Activated T-cell treated with anti-CD3 and anti-CD28 coated beads, Interleukin-2, amount 50 U/mL, for 72 hours (primary cell): ENCODE measurements around the gene CACNB3. TPM values are rescaled to one million over a fixed set of nuclear protein-coding genes. Genes with fewer than 3 reads are reported as not detected.

ENCODE experiments used
- ATAC-seq, 2 donors: fragments of 150-1000 bp; cut with Tn5 transposase; replicated peaks in 1 of 2; 2 replicates each; pipeline ENCODE4 v1.10.0; 2021; ENCODE audit warnings: moderate library complexity in 2 of 2, mild to moderate bottlenecking in 1 of 2
- DNase-seq, 2 donors: peaks; one replicate each; pipeline ENCODE4 v3.0.0; 2021 to 2022; ENCODE audit warnings: mixed read lengths in 1 of 2
- H3K27ac Mint-ChIP-seq: one replicate; pipeline ENCODE4 v1.8.0; 2022; ENCODE audit warnings: mild to moderate bottlenecking, moderate library complexity, mixed read lengths
- H3K27me3 Mint-ChIP-seq: one replicate; pipeline ENCODE4 v1.8.0; 2022; ENCODE audit warnings: low read depth, mixed read lengths
- H3K36me3 Mint-ChIP-seq, 2 donors: one replicate each; pipeline ENCODE4 v1.8.0; 2022; ENCODE audit warnings: mixed read lengths in 2 of 2, mild to moderate bottlenecking in 1 of 2; ENCODE audit not compliant: insufficient read depth in 2 of 2
- H3K4me1 Mint-ChIP-seq: one replicate; pipeline ENCODE4 v1.8.0; 2022; ENCODE audit warnings: low read depth, mixed read lengths
- H3K4me3 Mint-ChIP-seq, 2 donors: one replicate each; pipeline ENCODE4 v1.8.0; 2022; ENCODE audit warnings: mild to moderate bottlenecking in 2 of 2, mixed read lengths in 2 of 2, moderate library complexity in 2 of 2
- H3K9me3 Mint-ChIP-seq, 2 donors: one replicate each; pipeline ENCODE4 v1.8.0; 2022; ENCODE audit warnings: mixed read lengths in 2 of 2
- total RNA-seq, 2 donors: library from RNA; stranded (reverse); gene quantifications; one replicate each; pipeline ENCODE4 v1.2.3, GENCODE V29; 2022

Gene CACNB3
- total RNA-seq, result 10 to 100 TPM; 15.1 to 16.5 TPM

DNA sequence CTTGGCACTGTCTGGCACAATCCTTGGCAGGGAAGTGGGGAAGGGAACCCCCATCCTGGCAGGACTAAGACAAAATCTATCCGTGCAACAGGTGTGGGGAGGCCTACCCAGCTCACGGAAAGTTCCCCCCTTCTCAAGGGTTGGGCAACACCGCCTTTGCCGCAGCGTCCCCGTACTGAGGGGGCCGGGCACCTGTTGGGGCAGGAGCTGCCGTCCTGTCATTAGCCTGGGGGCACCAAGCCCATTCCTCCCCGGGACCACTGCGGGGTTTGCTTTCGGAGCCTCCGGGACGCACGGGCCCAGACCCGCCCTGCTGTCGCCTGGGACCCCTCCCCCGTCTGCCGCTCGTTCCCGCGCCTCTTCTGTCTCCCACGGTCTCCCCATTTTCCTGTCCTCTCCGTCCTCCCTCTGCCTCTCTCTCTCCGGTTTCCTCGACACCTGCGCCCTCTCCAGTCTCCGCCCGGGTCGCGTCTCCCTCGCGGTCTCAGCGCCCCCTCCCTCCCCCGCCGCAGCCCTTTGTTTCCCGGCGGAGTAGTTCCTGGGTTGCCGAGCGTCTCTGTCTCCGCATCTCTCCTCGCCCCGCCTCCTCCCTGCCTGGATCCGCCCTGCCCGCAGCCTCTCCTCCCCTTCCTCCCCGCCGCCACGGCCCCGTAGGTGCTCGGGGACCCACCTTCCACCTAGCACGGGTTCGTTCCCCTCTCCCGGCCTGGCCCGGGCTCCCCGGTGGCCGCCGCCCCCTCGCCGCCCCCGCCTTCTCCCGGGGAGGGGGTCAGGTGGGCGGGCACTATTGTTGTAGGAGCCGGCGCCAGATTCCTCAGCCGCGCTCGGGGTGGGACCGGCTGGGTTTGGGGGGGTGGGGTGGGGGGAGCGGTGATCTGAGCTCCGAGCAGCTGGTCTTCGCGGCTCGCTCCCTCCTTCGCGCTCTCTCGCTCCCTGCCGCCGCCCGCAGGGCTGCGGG lies at the start of gene CACNB3:
Gene CACNB3 (plus strand): TSS at position 624 of the 958 bp plus-strand sequence. CDS start 434 bp downstream, outside the sequence.
- Mint-ChIP-seq H3K9me3 (no peaks in the 10 kb centered on the region), H3K27ac (no peak within 1 kb of the TSS), H3K4me3 (peak within 1 kb of the TSS; percentile 86 to 96), H3K4me1 (peaks cover 34% of the 10 kb centered on the region), H3K27me3 (peaks cover 22% of the 10 kb centered on the region), H3K36me3 (no peaks in the 10 kb centered on the region)
- DNase-seq, result peak; percentile 83 to 88
- ATAC-seq, result peak; percentile 63 to 65

DNA sequence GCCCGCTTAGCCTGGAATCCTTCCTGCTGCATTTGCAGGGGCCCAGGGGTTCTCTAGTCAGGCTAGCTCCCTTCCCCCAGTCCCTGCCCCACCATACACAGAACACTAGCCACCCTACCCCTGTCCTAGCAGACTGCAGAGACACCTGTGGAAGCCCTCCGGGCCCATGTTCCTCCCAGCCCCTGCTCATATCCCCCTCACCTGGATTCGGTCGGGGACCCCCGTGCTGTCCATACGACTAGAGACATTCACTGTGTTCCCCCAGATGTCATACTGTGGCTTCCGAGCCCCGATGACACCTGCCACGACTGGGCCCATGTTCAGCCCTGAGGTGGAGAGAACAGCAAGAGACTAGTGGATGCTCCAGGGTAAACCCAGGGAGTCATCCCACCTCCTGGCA lies 49.6 kb upstream of the CACNB3 start:
- DNase-seq (no peak), ATAC-seq (no peak)
- Mint-ChIP-seq H3K27me3 (no peaks in the 10 kb centered on the region), H3K27ac (no peak overlapping the region), H3K4me3 (no peak overlapping the region), H3K36me3 (no peaks in the 10 kb centered on the region), H3K9me3 (no peaks in the 10 kb centered on the region), H3K4me1 (peaks cover 15% of the 10 kb centered on the region)

DNA sequence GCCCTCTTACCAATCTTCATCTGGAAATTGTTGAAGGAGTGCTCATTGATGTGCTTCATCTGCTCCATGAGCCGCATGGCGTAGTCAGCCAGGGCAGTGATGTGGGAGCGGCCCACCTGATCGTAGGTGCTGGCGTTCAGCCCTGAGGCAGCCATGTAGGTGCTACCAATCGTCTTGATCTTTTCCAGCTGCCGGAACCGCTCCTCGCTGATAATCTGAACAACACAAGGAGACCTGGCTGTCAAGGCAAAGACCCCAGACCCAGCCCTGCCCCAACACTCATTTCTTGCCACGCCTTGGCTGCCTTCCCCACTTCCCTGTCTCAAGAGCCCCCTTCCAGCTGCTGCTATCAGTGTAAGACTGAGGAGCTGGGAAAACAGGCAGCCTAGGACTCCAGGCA lies 47.5 kb upstream of the CACNB3 start:
- peaks cover 10% of the 10 kb centered on the region for H3K4me1 Mint-ChIP-seq
- no peaks in the 10 kb centered on the region for H3K27me3 Mint-ChIP-seq
- H3K4me3 Mint-ChIP-seq, result no peak overlapping the region
- no peaks in the 10 kb centered on the region for H3K9me3 Mint-ChIP-seq
- DNase-seq, result no peak
- no peaks in the 10 kb centered on the region for H3K36me3 Mint-ChIP-seq
- ATAC-seq, result no peak
- H3K27ac Mint-ChIP-seq, result no peak overlapping the region

DNA sequence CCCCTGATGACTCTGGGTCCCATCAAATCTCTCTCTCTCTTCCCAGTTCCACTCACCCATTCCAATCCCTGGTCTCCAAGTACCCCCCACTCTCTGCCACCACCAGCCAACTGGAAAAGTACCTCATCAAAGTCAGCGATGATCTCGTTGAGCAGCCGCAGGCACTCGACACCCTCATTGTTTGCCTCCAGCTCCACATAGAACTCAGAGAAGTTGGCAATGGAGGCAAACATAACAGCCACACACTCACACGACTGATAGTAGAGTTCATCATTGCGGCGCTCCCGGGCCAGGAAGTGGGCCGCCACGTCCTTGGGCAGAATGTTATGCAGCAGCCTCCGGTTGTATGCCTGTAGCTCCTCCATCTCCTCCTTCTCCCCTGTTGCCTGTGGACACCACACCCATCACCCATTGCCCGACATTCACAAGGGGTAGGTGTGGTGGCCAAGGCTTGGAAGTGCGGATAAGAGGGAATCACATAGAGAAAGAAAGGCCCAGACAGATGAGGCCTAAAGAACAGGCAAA lies 46.6 kb upstream of the CACNB3 start:
- Mint-ChIP-seq H3K36me3 (no peaks in the 10 kb centered on the region), H3K27me3 (no peaks in the 10 kb centered on the region), H3K9me3 (no peaks in the 10 kb centered on the region), H3K4me3 (no peak overlapping the region), H3K27ac (no peak overlapping the region), H3K4me1 (peaks cover under 1% of the 10 kb centered on the region)
- no peak for ATAC-seq
- no peak for DNase-seq

DNA sequence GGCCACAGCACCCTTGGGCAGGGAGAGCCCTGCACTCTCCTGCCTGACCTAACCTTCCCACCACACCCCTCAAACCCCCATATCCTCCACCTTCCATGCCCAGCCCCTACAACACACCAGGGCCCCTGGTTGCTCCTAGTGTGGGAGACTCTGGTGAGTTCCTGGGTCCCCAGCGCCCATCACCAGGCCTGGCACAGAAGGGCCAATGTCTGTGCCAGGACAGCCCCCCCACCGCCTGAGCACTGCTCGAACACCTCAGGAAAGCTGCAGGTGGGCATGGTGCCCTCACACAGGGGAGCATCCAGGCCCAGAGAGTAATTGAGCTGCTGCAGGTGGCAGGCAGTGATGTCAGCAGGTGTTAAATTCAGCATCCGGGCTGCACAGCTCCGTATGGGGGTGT lies 44.6 kb upstream of the CACNB3 start:
- Mint-ChIP-seq H3K9me3 (no peaks in the 10 kb centered on the region), H3K4me1 (no peaks in the 10 kb centered on the region), H3K27me3 (no peaks in the 10 kb centered on the region), H3K36me3 (no peaks in the 10 kb centered on the region), H3K27ac (no peak overlapping the region), H3K4me3 (no peak overlapping the region)
- no peak for DNase-seq
- ATAC-seq, result no peak

DNA sequence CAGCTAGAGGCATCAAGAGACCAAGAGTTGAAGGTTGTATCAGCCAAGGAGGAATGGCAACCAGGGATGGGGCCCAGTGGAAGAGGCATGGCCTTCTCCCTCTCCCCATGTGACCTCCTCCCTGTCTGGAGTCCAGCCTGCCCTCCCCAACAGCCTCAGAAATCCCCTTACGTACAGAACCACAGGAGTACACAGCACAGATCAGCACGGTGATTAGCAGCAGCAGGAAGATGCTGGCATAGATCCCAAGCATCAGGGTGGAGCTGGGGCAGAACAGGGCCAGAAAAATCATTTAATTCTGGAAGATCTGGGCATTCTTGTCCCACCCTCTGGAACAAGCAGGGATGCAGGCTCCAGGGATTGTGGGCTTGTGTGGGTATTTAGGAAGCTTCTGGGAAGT lies 43.8 kb upstream of the CACNB3 start:
- Mint-ChIP-seq H3K27ac (no peak overlapping the region), H3K36me3 (no peaks in the 10 kb centered on the region), H3K4me3 (no peak overlapping the region), H3K4me1 (no peaks in the 10 kb centered on the region), H3K27me3 (no peaks in the 10 kb centered on the region), H3K9me3 (no peaks in the 10 kb centered on the region)
- DNase-seq, result no peak
- ATAC-seq, result no peak

DNA sequence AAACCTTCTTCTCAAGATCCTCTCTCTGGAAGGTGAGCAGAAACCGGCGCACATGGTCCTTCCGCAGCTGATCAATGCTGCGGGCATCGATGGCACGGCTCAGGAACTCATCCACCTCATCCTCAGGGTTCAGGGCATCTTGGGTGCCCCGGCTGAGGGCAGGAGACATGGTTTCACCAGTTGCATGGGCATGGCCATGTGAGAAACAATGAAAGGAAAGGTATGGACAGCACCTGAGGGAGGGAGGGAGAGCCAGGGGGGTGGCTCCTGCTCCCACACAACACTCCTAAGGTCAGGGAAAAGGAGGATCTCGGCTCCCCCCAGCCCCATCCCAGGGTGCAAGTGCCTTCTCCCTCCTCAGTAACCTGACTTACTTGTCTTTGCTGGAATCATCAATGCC lies 43.0 kb upstream of the CACNB3 start:
- H3K4me1 Mint-ChIP-seq, result no peaks in the 10 kb centered on the region
- H3K27ac Mint-ChIP-seq, result no peak overlapping the region
- no peaks in the 10 kb centered on the region for H3K36me3 Mint-ChIP-seq
- ATAC-seq, result no peak
- no peak for DNase-seq
- H3K4me3 Mint-ChIP-seq, result no peak overlapping the region
- no peaks in the 10 kb centered on the region for H3K9me3 Mint-ChIP-seq
- H3K27me3 Mint-ChIP-seq, result no peaks in the 10 kb centered on the region

DNA sequence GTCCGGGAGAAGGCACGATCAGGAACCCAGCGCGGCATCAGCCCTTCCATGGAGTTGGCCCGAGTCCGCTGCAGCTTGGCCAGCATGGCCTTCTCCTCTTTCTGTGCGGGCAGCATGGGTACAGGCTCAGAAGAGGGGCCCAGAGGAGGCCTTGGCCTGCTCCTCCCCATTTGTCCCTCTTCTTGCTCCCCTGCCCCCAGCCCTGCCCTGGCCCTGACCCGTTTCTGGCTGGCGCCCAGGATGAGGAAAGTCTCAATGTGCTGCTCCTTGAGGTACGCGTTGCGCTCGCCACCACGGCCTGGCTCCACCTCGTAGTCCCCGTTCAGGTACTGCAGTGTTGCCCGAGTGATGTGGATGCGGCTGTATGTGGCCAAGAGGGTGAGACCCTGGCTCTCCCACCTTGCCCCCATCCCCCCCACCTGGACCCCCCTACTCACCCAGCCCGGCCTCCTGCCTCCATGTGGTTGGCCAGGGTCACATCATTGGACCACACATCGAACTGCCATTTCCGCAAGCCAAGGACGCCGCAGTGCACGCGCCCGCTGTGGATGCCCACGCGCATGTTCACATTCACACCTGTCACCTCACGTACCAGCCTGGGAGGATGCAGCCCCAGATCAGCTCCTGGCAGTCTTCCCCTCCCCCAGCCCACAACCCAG lies 42.2 kb upstream of the CACNB3 start:
- no peaks in the 10 kb centered on the region for H3K36me3 Mint-ChIP-seq
- no peak for DNase-seq
- no peak overlapping the region for H3K4me3 Mint-ChIP-seq
- no peaks in the 10 kb centered on the region for H3K4me1 Mint-ChIP-seq
- no peaks in the 10 kb centered on the region for H3K27me3 Mint-ChIP-seq
- ATAC-seq, result no peak
- no peaks in the 10 kb centered on the region for H3K9me3 Mint-ChIP-seq
- no peak overlapping the region for H3K27ac Mint-ChIP-seq

DNA sequence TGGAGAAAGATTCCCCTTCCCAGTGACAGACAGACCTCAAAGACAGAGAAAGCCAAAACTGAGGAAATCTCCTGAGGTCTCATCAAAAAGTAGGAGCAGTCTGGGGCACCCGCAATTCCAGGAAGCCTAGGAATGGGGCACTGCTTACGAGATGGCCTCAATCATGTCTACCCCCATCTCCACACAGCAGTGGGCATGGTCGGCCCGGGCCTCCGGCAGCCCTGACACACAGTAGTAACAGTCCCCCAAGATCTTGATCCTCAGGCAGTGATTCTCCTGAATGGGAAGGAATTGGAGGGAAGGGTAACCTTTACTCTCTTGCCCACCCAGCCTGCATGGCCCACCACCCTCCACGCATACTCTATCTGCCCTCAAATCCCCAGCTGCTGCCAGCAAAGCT lies 41.3 kb upstream of the CACNB3 start:
- Mint-ChIP-seq H3K27ac (no peak overlapping the region), H3K4me1 (no peaks in the 10 kb centered on the region), H3K9me3 (no peaks in the 10 kb centered on the region), H3K36me3 (no peaks in the 10 kb centered on the region), H3K4me3 (no peak overlapping the region), H3K27me3 (no peaks in the 10 kb centered on the region)
- DNase-seq, result no peak
- no peak for ATAC-seq

DNA sequence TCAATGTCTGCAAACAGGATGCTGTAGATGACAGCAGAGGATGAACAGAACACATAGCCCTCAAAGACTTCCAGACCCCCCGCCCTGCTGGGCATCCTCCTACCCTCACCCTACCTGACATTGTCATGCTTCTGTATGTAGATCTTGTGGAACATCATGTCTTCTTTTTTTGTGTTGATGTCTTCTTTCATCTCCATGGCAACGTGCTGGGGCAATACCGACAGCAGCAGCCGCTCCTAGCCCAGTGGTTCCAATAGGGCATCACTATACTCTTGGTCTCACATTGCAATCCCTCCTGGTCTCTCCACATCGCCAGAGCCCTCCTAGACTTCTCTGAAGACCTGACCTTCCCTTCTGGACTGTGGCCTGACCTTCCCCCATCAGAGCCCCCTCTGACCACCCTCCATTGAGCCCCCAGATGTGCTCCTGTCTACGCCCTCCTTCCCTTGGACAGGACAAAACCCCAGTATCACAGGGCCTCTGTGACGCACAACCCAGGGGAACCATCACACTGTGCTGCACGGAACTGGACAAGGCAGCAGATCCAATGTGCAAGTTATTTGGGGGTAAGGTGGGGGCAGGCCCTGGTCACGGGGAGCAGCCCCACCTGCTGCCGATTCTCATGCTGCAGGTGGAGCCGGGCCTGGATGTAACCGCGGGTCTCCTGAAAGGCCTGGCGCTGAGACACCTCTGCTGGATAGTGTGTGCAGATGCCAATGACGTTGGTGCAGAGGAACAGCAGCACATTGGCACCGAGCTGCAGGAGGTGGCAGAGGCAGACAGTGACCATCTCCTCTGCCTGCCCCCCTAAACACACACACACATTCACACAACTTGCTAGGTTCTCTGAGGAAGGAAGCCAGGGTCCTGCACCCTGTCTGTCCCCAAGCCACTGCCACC lies 40.5 kb upstream of the CACNB3 start:
- DNase-seq (no peak), ATAC-seq (peak in 1 of 2 donors; percentile 7)
- H3K27me3 Mint-ChIP-seq, result no peaks in the 10 kb centered on the region
- no peaks in the 10 kb centered on the region for H3K4me1 Mint-ChIP-seq
- no peak overlapping the region for H3K27ac Mint-ChIP-seq
- no peak overlapping the region for H3K4me3 Mint-ChIP-seq
- no peaks in the 10 kb centered on the region for H3K9me3 Mint-ChIP-seq
- no peaks in the 10 kb centered on the region for H3K36me3 Mint-ChIP-seq

DNA sequence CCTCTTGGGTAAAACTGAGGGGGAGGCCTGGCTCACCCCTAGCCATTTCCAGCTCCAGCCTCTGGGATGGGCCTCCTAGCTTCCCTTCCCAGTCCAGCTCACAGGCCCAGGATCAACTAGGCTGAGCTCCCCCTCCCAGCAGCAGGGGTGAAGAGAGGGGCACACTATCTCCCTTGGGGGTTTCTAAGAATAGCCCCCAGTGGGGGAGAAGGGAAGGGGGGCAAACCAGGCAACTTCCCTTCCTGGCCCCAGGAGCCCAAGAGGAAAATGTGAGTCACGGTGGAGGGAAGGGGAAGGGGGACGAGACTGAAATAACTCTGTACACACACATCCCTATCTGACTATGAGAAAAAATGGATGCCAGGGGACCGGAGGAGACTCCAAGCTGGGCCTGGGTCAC lies 38.4 kb upstream of the CACNB3 start:
- no peak for ATAC-seq
- no peak overlapping the region for H3K4me3 Mint-ChIP-seq
- H3K27me3 Mint-ChIP-seq, result no peaks in the 10 kb centered on the region

DNA sequence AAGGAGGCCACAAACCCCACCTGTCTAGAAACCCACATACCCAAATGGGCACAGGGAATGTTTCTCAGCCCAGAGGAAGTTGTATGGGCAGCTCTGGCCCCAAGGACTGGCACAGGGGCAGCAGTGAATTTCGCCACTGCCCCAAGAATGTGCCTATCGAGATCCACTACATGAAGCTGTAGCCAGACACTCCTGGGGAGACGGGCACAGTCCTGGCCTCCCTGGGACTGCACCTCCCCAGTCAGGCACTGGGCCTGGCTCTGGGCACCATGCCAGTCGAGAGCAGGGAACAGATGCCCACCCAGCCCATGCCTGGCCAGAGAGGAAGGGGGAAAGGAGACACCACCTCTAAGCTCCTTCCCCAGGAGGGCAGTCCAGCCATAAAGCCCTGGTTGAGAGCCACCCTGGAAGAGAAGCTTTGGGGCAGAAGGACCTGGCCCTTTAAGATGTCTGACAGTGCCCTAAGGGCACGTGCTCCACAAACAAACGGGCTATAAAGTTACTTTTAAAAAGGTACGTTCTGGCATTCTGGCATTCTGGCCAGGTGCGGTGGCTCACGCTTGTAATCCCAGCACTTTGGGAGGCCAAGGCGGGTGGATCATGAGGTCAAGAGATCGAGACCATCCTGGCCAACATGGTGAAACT lies 37.8 kb upstream of the CACNB3 start:
- Mint-ChIP-seq H3K36me3 (no peaks in the 10 kb centered on the region), H3K4me1 (no peaks in the 10 kb centered on the region), H3K27ac (no peak overlapping the region), H3K4me3 (no peak overlapping the region), H3K27me3 (peaks cover 5% of the 10 kb centered on the region), H3K9me3 (no peaks in the 10 kb centered on the region)
- no peak for DNase-seq
- no peak for ATAC-seq

More for the DNA sequence above, 38.4 kb upstream of the CACNB3 start:
- H3K27ac Mint-ChIP-seq, result no peak overlapping the region
- H3K9me3 Mint-ChIP-seq, result no peaks in the 10 kb centered on the region
- DNase-seq, result no peak
- no peaks in the 10 kb centered on the region for H3K4me1 Mint-ChIP-seq
- H3K36me3 Mint-ChIP-seq, result no peaks in the 10 kb centered on the region
